HG03280 (cell line): ENCODE data around the gene TFRC.
"Not testable (repeated sequence)": the region's sequence is repeated elsewhere in the genome, so short reads cannot be mapped to it uniquely, and the experiment has no call there.

Experiments used
- ATAC-seq: cut with Tn5 transposase; IDR thresholded peaks from one replicate; pipeline ENCODE4 v1.9.1; 2021; ENCODE audit warnings: mild to moderate bottlenecking, moderate library complexity; ENCODE audit not compliant: unreplicated experiment

TFRC gene

GRCh38 chr3:196081834-196082618 lies at the start of gene TFRC:
Gene TFRC (minus strand): TSS chr3:196082090. CDS start chr3:196077099, 4,991 bp downstream.
- peak; percentile 88 for ATAC-seq

GRCh38 chr3:196128172-196128843 lies 46.4 kb upstream of the TFRC start:
- ATAC-seq: no peak

- no peak for ATAC-seq
These were observed 45.6 kb upstream of the TFRC start for GRCh38 chr3:196127308-196128040.

GRCh38 chr3:196124608-196125007 lies 42.7 kb upstream of the TFRC start:
- no peak for ATAC-seq

- no peak for ATAC-seq
These were observed 40.8 kb upstream of the TFRC start for GRCh38 chr3:196122688-196123046.

- no peak for ATAC-seq
These were observed 40.3 kb upstream of the TFRC start for GRCh38 chr3:196122021-196122687.

GRCh38 chr3:196121066-196121465 lies 39.2 kb upstream of the TFRC start:
- ATAC-seq: no peak

GRCh38 chr3:196120291-196120951 lies 38.5 kb upstream of the TFRC start:
- ATAC-seq: no peak

- ATAC-seq: no peak
These were observed 35.9 kb upstream of the TFRC start for GRCh38 chr3:196117809-196118208.

- peak; percentile 67 for ATAC-seq
These were observed 33.8 kb upstream of the TFRC start for GRCh38 chr3:196115678-196116083.

- ATAC-seq: no peak
These were observed 30.1 kb upstream of the TFRC start for GRCh38 chr3:196111939-196112386.

- no peak for ATAC-seq
These were observed 26.3 kb upstream of the TFRC start for GRCh38 chr3:196108075-196108743.

GRCh38 chr3:196104707-196105106 lies 22.8 kb upstream of the TFRC start:
- not testable (repeated sequence) for ATAC-seq

GRCh38 chr3:196098365-196098980 lies 16.6 kb upstream of the TFRC start:
- not testable (repeated sequence) for ATAC-seq

GRCh38 chr3:196097373-196098154 lies 15.7 kb upstream of the TFRC start:
- no peak for ATAC-seq

GRCh38 chr3:196096382-196096953 lies 14.6 kb upstream of the TFRC start:
- peak; percentile 88 for ATAC-seq

GRCh38 chr3:196093317-196094111 lies 11.6 kb upstream of the TFRC start:
- no peak for ATAC-seq

GRCh38 chr3:196087906-196088305 lies 6.0 kb upstream of the TFRC start:
- no peak for ATAC-seq
